H9 (cell line): ENCODE measurements around the gene CRABP2. TPM values are rescaled to one million over a fixed set of nuclear protein-coding genes. Genes with fewer than 3 reads are reported as not detected.

ENCODE experiments used
- DNase-seq: peaks from one replicate; pipeline ENCODE4 v3.0.0-alpha.2; 2017
- H2AFZ ChIP-seq: one replicate; pipeline ENCODE4 v1.6.1; 2013; ENCODE audit warnings: mild to moderate bottlenecking, low read length, control low read depth, moderate library complexity
- H2AK5ac ChIP-seq: 2 replicates; pipeline ENCODE4 v1.6.1; 2013; ENCODE audit warnings: low read length, control low read depth, mixed read lengths; ENCODE audit not compliant: insufficient read length
- H2BK120ac ChIP-seq: one replicate; pipeline ENCODE4 v1.6.1; 2013; ENCODE audit warnings: low read depth, mild to moderate bottlenecking, low read length, control low read depth, inconsistent platforms; ENCODE audit not compliant: poor library complexity, severe bottlenecking
- H2BK12ac ChIP-seq: 2 replicates; pipeline ENCODE4 v1.6.1; 2013; ENCODE audit warnings: low read length, control low read depth, mixed read lengths, low read depth; ENCODE audit not compliant: insufficient read length
- H2BK15ac ChIP-seq: 2 replicates; pipeline ENCODE4 v1.6.1; 2013; ENCODE audit warnings: low read depth, low read length, control low read depth
- H2BK20ac ChIP-seq: one replicate; pipeline ENCODE4 v1.6.1; 2013; ENCODE audit warnings: low read depth, mild to moderate bottlenecking, low read length, control low read depth, inconsistent platforms; ENCODE audit not compliant: poor library complexity, severe bottlenecking
- H2BK5ac ChIP-seq: 2 replicates; pipeline ENCODE4 v1.6.1; 2013; ENCODE audit warnings: low read length, control low read depth, mixed read lengths; ENCODE audit not compliant: insufficient read length
- H3K14ac ChIP-seq: 2 replicates; pipeline ENCODE4 v1.6.1; 2013; ENCODE audit warnings: low read length, control low read depth; ENCODE audit not compliant: insufficient read depth
- H3K18ac ChIP-seq: 2 replicates; pipeline ENCODE4 v1.6.1; 2013; ENCODE audit warnings: low read depth, mild to moderate bottlenecking, mixed read lengths, low read length, control low read depth; ENCODE audit not compliant: insufficient read length
- H3K23ac ChIP-seq: 2 replicates; pipeline ENCODE4 v1.6.1; 2013; ENCODE audit warnings: low read length, control low read depth, mixed read lengths, low read depth; ENCODE audit not compliant: insufficient read length
- H3K23me2 ChIP-seq: 2 replicates; pipeline ENCODE4 v1.6.1; 2013; ENCODE audit warnings: low read depth, mild to moderate bottlenecking, mixed read lengths, low read length, control low read depth; ENCODE audit not compliant: insufficient read length, poor library complexity, severe bottlenecking
- H3K27ac ChIP-seq: 2 replicates; pipeline ENCODE4 v1.5.1; 2013; ENCODE audit warnings: low read length, control low read depth, mixed read lengths, low read depth; ENCODE audit not compliant: insufficient read length
- H3K27me3 ChIP-seq: 2 replicates; pipeline ENCODE4 v1.6.1; 2013; ENCODE audit warnings: low read length, control low read depth, inconsistent platforms; ENCODE audit not compliant: insufficient read depth
- H3K4ac ChIP-seq: 2 replicates; pipeline ENCODE4 v1.6.1; 2013; ENCODE audit warnings: low read depth, mild to moderate bottlenecking, control low read depth, inconsistent platforms, low read length, moderate library complexity
- H3K4me1 ChIP-seq: 2 replicates; pipeline ENCODE4 v1.6.1; 2013; ENCODE audit warnings: low read length, control low read depth, inconsistent platforms; ENCODE audit not compliant: insufficient read depth
- H3K4me2 ChIP-seq: 2 replicates; pipeline ENCODE4 v1.6.1; 2013; ENCODE audit warnings: low read length, control low read depth, mixed read lengths; ENCODE audit not compliant: insufficient read length, insufficient read depth
- H3K56ac ChIP-seq: 2 replicates; pipeline ENCODE4 v1.6.1; 2013; ENCODE audit warnings: low read depth, mild to moderate bottlenecking, mixed read lengths, low read length, control low read depth; ENCODE audit not compliant: insufficient read length
- H3K79me1 ChIP-seq: 2 replicates; pipeline ENCODE4 v1.6.1; 2013; ENCODE audit warnings: low read depth, mild to moderate bottlenecking, moderate library complexity, low read length, control low read depth, inconsistent platforms; ENCODE audit not compliant: insufficient read depth, poor library complexity, severe bottlenecking
- H3K79me2 ChIP-seq: 2 replicates; pipeline ENCODE4 v1.6.1; 2013; ENCODE audit warnings: low read length, control low read depth, inconsistent platforms; ENCODE audit not compliant: insufficient read depth
- H3K9ac ChIP-seq: 2 replicates; pipeline ENCODE4 v1.6.1; 2013; ENCODE audit warnings: low read length, control low read depth, mixed read lengths; ENCODE audit not compliant: insufficient read length; ENCODE audit errors: extremely low read depth
- H3K9me3 ChIP-seq: one replicate; pipeline ENCODE4 v1.6.1; 2013; ENCODE audit warnings: low read depth, low read length, inconsistent platforms; ENCODE audit not compliant: control insufficient read depth
- H3T11ph ChIP-seq: one replicate; pipeline ENCODE4 v1.6.1; 2013; ENCODE audit warnings: mild to moderate bottlenecking, low read length, control low read depth, inconsistent platforms
- H4K20me1 ChIP-seq: one replicate; pipeline ENCODE4 v1.6.1; 2013; ENCODE audit not compliant: control insufficient read depth, insufficient read length, insufficient read depth
- H4K5ac ChIP-seq: 2 replicates; pipeline ENCODE4 v1.6.1; 2013; ENCODE audit warnings: low read depth, mild to moderate bottlenecking, mixed read lengths, low read length, control low read depth; ENCODE audit not compliant: insufficient read length
- H4K8ac ChIP-seq: replicated peaks from 2 replicates; pipeline ENCODE4 v1.6.1; 2013; ENCODE audit warnings: low read length, control low read depth, mixed read lengths, low read depth; ENCODE audit not compliant: insufficient read length
- H4K91ac ChIP-seq: 2 replicates; pipeline ENCODE4 v1.6.1; 2013; ENCODE audit warnings: low read depth, mild to moderate bottlenecking, moderate library complexity, mixed read lengths, low read length, control low read depth; ENCODE audit not compliant: insufficient read length
- H3K27ac Mint-ChIP-seq, 3 experiments: 2 replicates in 2 of 3; 3 replicates in 1 of 3; pipeline ENCODE4 v1.8.0; 2020 to 2021; ENCODE audit warnings: mixed read lengths in 3 of 3, mild to moderate bottlenecking in 1 of 3, moderate library complexity in 1 of 3
- H3K27me3 Mint-ChIP-seq: 2 replicates; pipeline ENCODE4 v1.8.0; 2021; ENCODE audit warnings: low read depth, mild to moderate bottlenecking, moderate library complexity, mixed read lengths
- H3K36me3 Mint-ChIP-seq, 3 experiments: 2 replicates in 2 of 3; 3 replicates in 1 of 3; pipeline ENCODE4 v1.8.0; 2020 to 2021; ENCODE audit warnings: low read depth in 3 of 3, mixed read lengths in 3 of 3; ENCODE audit not compliant: insufficient read depth in 1 of 3
- H3K4me1 Mint-ChIP-seq, 2 experiments: 2 replicates each; pipeline ENCODE4 v1.8.0; 2020; ENCODE audit warnings: mixed read lengths in 2 of 2
- H3K4me3 Mint-ChIP-seq, 2 experiments: 2 replicates in 1 of 2; 3 replicates in 1 of 2; pipeline ENCODE4 v1.8.0; 2020 to 2021; ENCODE audit warnings: mild to moderate bottlenecking in 2 of 2, mixed read lengths in 2 of 2, moderate library complexity in 1 of 2
- H3K9me3 Mint-ChIP-seq, 2 experiments: 2 replicates in 1 of 2; 3 replicates in 1 of 2; pipeline ENCODE4 v1.8.0; 2020; ENCODE audit warnings: mild to moderate bottlenecking in 2 of 2, mixed read lengths in 2 of 2, moderate library complexity in 1 of 2
- CTCF ChIP-seq: fragments of 200-600 bp; sonication (generic); conservative IDR thresholded peaks from 3 replicates; pipeline ENCODE4 v1.8.0; 2021; ENCODE audit warnings: antibody characterized with exemption, mild to moderate bottlenecking
- WGBS: extraction: QIAGEN DNeasy Blood & Tissue Kit; methylation state at CpG from one replicate; pipeline ENCODE4 v1.1.7; 2013; ENCODE audit warnings: missing lambda C conversion rate, low lambda C conversion rate, mixed read lengths; ENCODE audit not compliant: insufficient read length; ENCODE audit errors: extremely low coverage; 5-methylcytosine and 5-hydroxymethylcytosine counted together
- total RNA-seq: library from RNA; stranded (reverse); gene quantifications from 2 replicates; pipeline ENCODE4 v1.2.1, GENCODE V29; 2021

CRABP2 gene
- total RNA-seq, 1 experiment from 2014 or later, result 184 TPM

GRCh38 chr1:156748670-156749418, 43.5 kb upstream of the CRABP2 start:
- H3K79me1 ChIP-seq, result no peaks in the 10 kb centered on the region
- TF ChIP-seq CTCF, result no peak
- Mint-ChIP-seq H3K9me3 (no peaks in the 10 kb centered on the region), H3K4me1 (peaks cover 56 to 63% of the 10 kb centered on the region in 2 experiments), H3K27ac (peak overlapping the region; percentile 93 to 99 (median 98)), H3K4me3 (peak overlapping the region; percentile 91 to 94), H3K36me3 (peaks cover 22 to 29% (median 27%) of the 10 kb centered on the region in 3 experiments), H3K27me3 (no peaks in the 10 kb centered on the region)
- H3K79me2 ChIP-seq, result peaks cover 32% of the 10 kb centered on the region; the same call in 1 of the 2 replicates
- no peak overlapping the region for H3K14ac ChIP-seq
- no peak overlapping the region for H4K91ac ChIP-seq
- H3K9ac ChIP-seq, result peak overlapping the region; percentile 4
- H2AK5ac ChIP-seq, result no peak overlapping the region
- H4K5ac ChIP-seq, result no peak overlapping the region
- H3K23me2 ChIP-seq, result peaks cover 23% of the 10 kb centered on the region
- H2BK120ac ChIP-seq, result no peak overlapping the region
- no peak overlapping the region for H3K4ac ChIP-seq
- no peak overlapping the region for H3K56ac ChIP-seq
- H2BK5ac ChIP-seq, result no peak overlapping the region
- no peak overlapping the region for H2AFZ ChIP-seq
- no peaks in the 10 kb centered on the region for H3K9me3 ChIP-seq
- H3K27ac ChIP-seq, result no peak overlapping the region
- peak overlapping the region; percentile 73 for H3K4me2 ChIP-seq
- no peak overlapping the region for H2BK20ac ChIP-seq
- H4K20me1 ChIP-seq, result no peaks in the 10 kb centered on the region
- no peak overlapping the region for H3T11ph ChIP-seq
- H2BK15ac ChIP-seq, result no peak overlapping the region
- H3K4me1 ChIP-seq, result peaks cover 28% of the 10 kb centered on the region
- H4K8ac ChIP-seq, result no peak overlapping the region
- H3K18ac ChIP-seq, result no peak overlapping the region
- no peak overlapping the region for H2BK12ac ChIP-seq
- no peaks in the 10 kb centered on the region for H3K27me3 ChIP-seq
- DNase-seq, result no peak
- no CpG with 5 or more reads among the region's 9 CpGs for WGBS
- no peak overlapping the region for H3K23ac ChIP-seq
